ELF-1 (cell line): Measurements from ENCODE around the gene ROBO2.

ENCODE experiments used
- DNase-seq: peaks from one replicate; pipeline ENCODE4 v3.0.0-alpha.2; 2016; ENCODE audit warnings: low read depth, low spot score

ROBO2 gene

GRCh38 chr3:77052733-77053670 lies 13.1 kb downstream of the ROBO2 start:
- DNase-seq, result no peak

- DNase-seq, result no peak
Observed at GRCh38 chr3:77053795-77054194, 13.9 kb downstream of the ROBO2 start.

- DNase-seq, result no peak
Observed at GRCh38 chr3:77055841-77056341, 16.0 kb downstream of the ROBO2 start.

- no peak for DNase-seq
Observed at GRCh38 chr3:77059354-77059753, 19.5 kb downstream of the ROBO2 start.

- no peak for DNase-seq
Observed at GRCh38 chr3:77063423-77063822, 23.5 kb downstream of the ROBO2 start.

GRCh38 chr3:77065750-77066149 lies 25.9 kb downstream of the ROBO2 start:
- DNase-seq, result no peak

GRCh38 chr3:77066829-77067228 lies 26.9 kb downstream of the ROBO2 start:
- DNase-seq, result no peak

GRCh38 chr3:77068808-77069207 lies 28.9 kb downstream of the ROBO2 start:
- DNase-seq, result no peak

GRCh38 chr3:77071364-77071763 lies 31.5 kb downstream of the ROBO2 start:
- DNase-seq, result no peak

- DNase-seq, result no peak
Observed at GRCh38 chr3:77071809-77072208, 31.9 kb downstream of the ROBO2 start.

GRCh38 chr3:77072232-77072631 lies 32.3 kb downstream of the ROBO2 start:
- DNase-seq, result no peak

- no peak for DNase-seq
Observed at GRCh38 chr3:77078279-77078678, 38.4 kb downstream of the ROBO2 start.

GRCh38 chr3:77079988-77080610 lies 40.2 kb downstream of the ROBO2 start:
- peak; percentile 4 for DNase-seq

GRCh38 chr3:77081240-77081661 lies 41.4 kb downstream of the ROBO2 start:
- no peak for DNase-seq

- no peak for DNase-seq
Observed at GRCh38 chr3:77084511-77084910, 44.6 kb downstream of the ROBO2 start.

- DNase-seq, result no peak
Observed at GRCh38 chr3:77086408-77086807, 46.5 kb downstream of the ROBO2 start.

- DNase-seq, result no peak
Observed at GRCh38 chr3:77091809-77092208, 51.9 kb downstream of the ROBO2 start.

GRCh38 chr3:77093101-77093500 lies 53.2 kb downstream of the ROBO2 start:
- DNase-seq, result no peak

GRCh38 chr3:77096145-77096544 lies 56.2 kb downstream of the ROBO2 start:
- no peak for DNase-seq

- no peak for DNase-seq
Observed at GRCh38 chr3:77096966-77097890, 57.3 kb downstream of the ROBO2 start.

GRCh38 chr3:77102951-77103769 lies 63.3 kb downstream of the ROBO2 start:
- DNase-seq, result no peak
